SJSA1 (cell line): Measurements from ENCODE around the gene PDPN. TPM values are rescaled to one million over a fixed set of nuclear protein-coding genes. Genes with fewer than 3 reads are reported as not detected.

Experiments
- DNase-seq, 2 experiments: peaks; one replicate each; pipeline ENCODE4 v3.0.0-alpha.2; 2015 to 2020; ENCODE audit warnings: low spot score in 2 of 2, low read depth in 1 of 2
- H3K27ac ChIP-seq: fragments of 250-450 bp; sonication (Bioruptor Pico); 2 replicates; pipeline ENCODE4 v1.5.1; 2020; ENCODE audit warnings: mild to moderate bottlenecking, moderate library complexity
- H3K27me3 ChIP-seq: fragments of 250-450 bp; sonication (Bioruptor Pico); replicated peaks from 2 replicates; pipeline ENCODE4 v1.5.1; 2020; ENCODE audit warnings: mild to moderate bottlenecking, moderate library complexity
- H3K36me3 ChIP-seq: fragments of 250-450 bp; sonication (Bioruptor Pico); 2 replicates; pipeline ENCODE4 v1.5.1; 2020; ENCODE audit warnings: mild to moderate bottlenecking
- H3K4me1 ChIP-seq: fragments of 250-450 bp; sonication (Bioruptor Pico); replicated peaks from 2 replicates; pipeline ENCODE4 v1.6.1; 2021; ENCODE audit warnings: mild to moderate bottlenecking
- H3K4me3 ChIP-seq: fragments of 250-450 bp; sonication (Bioruptor Pico); 2 replicates; pipeline ENCODE4 v1.5.1; 2020; ENCODE audit warnings: mild to moderate bottlenecking
- H3K9me3 ChIP-seq: fragments of 250-450 bp; sonication (Bioruptor Pico); replicated peaks from 2 replicates; pipeline ENCODE4 v1.5.1; 2020; ENCODE audit warnings: mild to moderate bottlenecking
- total RNA-seq: library from RNA; depleted of rRNA; stranded (reverse); fragments of >200 nt; shearing (Covaris generic); gene quantifications from 2 replicates; pipeline ENCODE4 v1.2.3, GENCODE V29; 2014

Gene PDPN
- total RNA-seq, 1 experiment from 2014 or later, result 43.8 TPM

GRCh38 chr1:13584876-13585611 is 1.4 kb downstream of the PDPN start:
- Histone ChIP-seq H3K4me1 (peaks cover 67% of the 10 kb centered on the region), H3K9me3 (peaks cover 5% of the 10 kb centered on the region; the same call in 1 of the 2 replicates), H3K4me3 (peak overlapping the region; percentile 75), H3K27ac (peak overlapping the region; percentile 72), H3K36me3 (peaks cover 19% of the 10 kb centered on the region), H3K27me3 (no peaks in the 10 kb centered on the region)
- no peak for DNase-seq

GRCh38 chr1:13585612-13585991 is 2.0 kb downstream of the PDPN start:
- peak in 1 of 2 experiments; percentile 54 for DNase-seq
- Histone ChIP-seq H3K9me3 (peaks cover 5% of the 10 kb centered on the region; the same call in 1 of the 2 replicates), H3K4me3 (peak overlapping the region; percentile 75), H3K27me3 (no peaks in the 10 kb centered on the region), H3K4me1 (peaks cover 73% of the 10 kb centered on the region), H3K36me3 (peaks cover 22% of the 10 kb centered on the region), H3K27ac (peak overlapping the region; percentile 72)

- Histone ChIP-seq H3K9me3 (peaks cover 5% of the 10 kb centered on the region; the same call in 1 of the 2 replicates), H3K27me3 (no peaks in the 10 kb centered on the region), H3K27ac (peak overlapping the region; percentile 72), H3K4me3 (peak overlapping the region; percentile 75; the same call in 1 of the 2 replicates), H3K4me1 (peaks cover 75% of the 10 kb centered on the region), H3K36me3 (peaks cover 24% of the 10 kb centered on the region)
- peak in 1 of 2 experiments; percentile 60 for DNase-seq
Measured at GRCh38 chr1:13586001-13586400, 2.4 kb downstream of the PDPN start.

- Histone ChIP-seq H3K27ac (peak overlapping the region; percentile 32), H3K4me3 (no peak overlapping the region), H3K9me3 (peaks cover 5% of the 10 kb centered on the region; the same call in 1 of the 2 replicates), H3K27me3 (no peaks in the 10 kb centered on the region), H3K4me1 (peaks cover 86% of the 10 kb centered on the region), H3K36me3 (peaks cover 37% of the 10 kb centered on the region)
- peak in 1 of 2 experiments; percentile 52 for DNase-seq
Measured at GRCh38 chr1:13587256-13588030, 3.8 kb downstream of the PDPN start.

GRCh38 chr1:13588946-13589796 is 5.5 kb downstream of the PDPN start:
- Histone ChIP-seq H3K4me1 (peaks cover 93% of the 10 kb centered on the region), H3K27ac (peak overlapping the region; percentile 93), H3K4me3 (no peak overlapping the region), H3K36me3 (peaks cover 37% of the 10 kb centered on the region), H3K27me3 (no peaks in the 10 kb centered on the region), H3K9me3 (peaks cover under 1% of the 10 kb centered on the region; the same call in 1 of the 2 replicates)
- peak; percentile 68 to 90 for DNase-seq

GRCh38 chr1:13590486-13590885 is 6.9 kb downstream of the PDPN start:
- Histone ChIP-seq H3K9me3 (no peaks in the 10 kb centered on the region; the same call in 1 of the 2 replicates), H3K36me3 (peaks cover 29% of the 10 kb centered on the region), H3K4me1 (peaks cover 93% of the 10 kb centered on the region), H3K4me3 (no peak overlapping the region), H3K27me3 (no peaks in the 10 kb centered on the region), H3K27ac (peak overlapping the region; percentile 93)
- no peak for DNase-seq

- no peak overlapping the region for H3K4me3 ChIP-seq
- no peaks in the 10 kb centered on the region for H3K27me3 ChIP-seq
- H3K9me3 ChIP-seq, result no peaks in the 10 kb centered on the region; the same call in 1 of the 2 replicates
- H3K4me1 ChIP-seq, result peaks cover 92% of the 10 kb centered on the region
- DNase-seq, result peak; percentile 88 to 89
- H3K36me3 ChIP-seq, result peaks cover 30% of the 10 kb centered on the region
- H3K27ac ChIP-seq, result peak overlapping the region; percentile 94
Measured at GRCh38 chr1:13593511-13594131, 10.0 kb downstream of the PDPN start.

- Histone ChIP-seq H3K36me3 (peaks cover 30% of the 10 kb centered on the region), H3K4me1 (peaks cover 90% of the 10 kb centered on the region), H3K4me3 (no peak overlapping the region), H3K9me3 (no peaks in the 10 kb centered on the region), H3K27ac (no peak overlapping the region), H3K27me3 (no peaks in the 10 kb centered on the region)
- no peak for DNase-seq
Measured at GRCh38 chr1:13595411-13595810, 11.8 kb downstream of the PDPN start.

GRCh38 chr1:13597166-13597565 is 13.5 kb downstream of the PDPN start:
- peak; percentile 55 to 72 for DNase-seq
- Histone ChIP-seq H3K9me3 (no peaks in the 10 kb centered on the region), H3K4me1 (peaks cover 95% of the 10 kb centered on the region), H3K27me3 (no peaks in the 10 kb centered on the region), H3K36me3 (peaks cover 29% of the 10 kb centered on the region), H3K4me3 (no peak overlapping the region), H3K27ac (peak overlapping the region; percentile 78)

GRCh38 chr1:13600762-13601453 is 17.3 kb downstream of the PDPN start:
- no peak overlapping the region for H3K4me3 ChIP-seq
- peak overlapping the region; percentile 80 for H3K27ac ChIP-seq

GRCh38 chr1:13604176-13604575 is 20.5 kb downstream of the PDPN start:
- peaks cover 48% of the 10 kb centered on the region for H3K36me3 ChIP-seq
- peaks cover 76% of the 10 kb centered on the region for H3K4me1 ChIP-seq
- no peaks in the 10 kb centered on the region for H3K27me3 ChIP-seq
- H3K27ac ChIP-seq, result peak overlapping the region; percentile 89
- H3K4me3 ChIP-seq, result no peak overlapping the region
- H3K9me3 ChIP-seq, result no peaks in the 10 kb centered on the region
- DNase-seq, result no peak

More at GRCh38 chr1:13600762-13601453, 17.3 kb downstream of the PDPN start:
- peaks cover 93% of the 10 kb centered on the region for H3K4me1 ChIP-seq
- H3K27me3 ChIP-seq, result no peaks in the 10 kb centered on the region
- H3K9me3 ChIP-seq, result no peaks in the 10 kb centered on the region
- no peak for DNase-seq
- peaks cover 30% of the 10 kb centered on the region for H3K36me3 ChIP-seq

GRCh38 chr1:13604721-13605120 is 21.1 kb downstream of the PDPN start:
- H3K4me1 ChIP-seq, result peaks cover 70% of the 10 kb centered on the region
- no peak for DNase-seq
- no peak overlapping the region for H3K4me3 ChIP-seq
- H3K27me3 ChIP-seq, result no peaks in the 10 kb centered on the region
- H3K36me3 ChIP-seq, result peaks cover 51% of the 10 kb centered on the region
- no peaks in the 10 kb centered on the region for H3K9me3 ChIP-seq
- peak overlapping the region; percentile 89 for H3K27ac ChIP-seq
